Skeletal muscle tissue (tissue), 4 donors: ENCODE results near the gene XAGE3. TPM values are rescaled to one million over a fixed set of nuclear protein-coding genes. Genes with fewer than 3 reads are reported as not detected.
"Not testable (repeated sequence)": the region's sequence is repeated elsewhere in the genome, so short reads cannot be mapped to it uniquely, and the experiment has no call there.

Experiments used
- H3K27ac ChIP-seq: one replicate; pipeline ENCODE4 v1.7.0; 2013; ENCODE audit warnings: mild to moderate bottlenecking, low read depth, low read length, inconsistent platforms
- H3K27me3 ChIP-seq, 3 donors: one replicate each; pipeline ENCODE4 v1.7.0; 2013; ENCODE audit warnings: low read length in 3 of 3; ENCODE audit not compliant: control insufficient read depth in 3 of 3, insufficient read depth in 3 of 3
- H3K36me3 ChIP-seq, 3 donors: one replicate each; pipeline ENCODE4 v1.7.0; 2013; ENCODE audit warnings: low read length in 3 of 3; ENCODE audit not compliant: control insufficient read depth in 3 of 3, insufficient read depth in 3 of 3
- H3K4me1 ChIP-seq, 3 donors: one replicate each; pipeline ENCODE4 v1.7.0; 2013; ENCODE audit warnings: low read length in 3 of 3, mild to moderate bottlenecking in 3 of 3; ENCODE audit not compliant: control insufficient read depth in 3 of 3, insufficient read depth in 3 of 3
- H3K4me3 ChIP-seq, 3 donors: one replicate each; pipeline ENCODE4 v1.7.0; 2013; ENCODE audit warnings: low read length in 3 of 3
- H3K9ac ChIP-seq, 3 donors: one replicate each; pipeline ENCODE4 v1.7.0; 2013; ENCODE audit warnings: low read length in 3 of 3, mild to moderate bottlenecking in 3 of 3, moderate library complexity in 2 of 3, low read depth in 1 of 3
- H3K9me3 ChIP-seq, 3 donors: one replicate each; pipeline ENCODE4 v1.7.0; 2013; ENCODE audit warnings: low read length in 3 of 3; ENCODE audit not compliant: control insufficient read depth in 3 of 3
- total RNA-seq: library from RNA; depleted of rRNA; stranded (reverse); fragments of >200 nt; gene quantifications from one replicate; pipeline ENCODE4 v1.2.3, GENCODE V29; 2014
- donor health status: Osteomylitis.

The XAGE3 gene
- total RNA-seq, 1 donor from 2014 or later = not detected

GRCh38 chrX:52888090-52888489 lies 20.2 kb upstream of the XAGE3 start:
- H3K27me3 ChIP-seq, H3K9me3 ChIP-seq, H3K27ac ChIP-seq, H3K4me1 ChIP-seq, H3K9ac ChIP-seq, H3K4me3 ChIP-seq, H3K36me3 ChIP-seq: not testable (repeated sequence)

GRCh38 chrX:52887459-52887858 lies 19.6 kb upstream of the XAGE3 start:
- H3K27ac ChIP-seq, H3K27me3 ChIP-seq, H3K36me3 ChIP-seq, H3K4me1 ChIP-seq, H3K9me3 ChIP-seq, H3K4me3 ChIP-seq, H3K9ac ChIP-seq: not testable (repeated sequence)

GRCh38 chrX:52876386-52876785 lies 8.5 kb upstream of the XAGE3 start:
- H3K27ac ChIP-seq, H3K4me1 ChIP-seq, H3K4me3 ChIP-seq, H3K36me3 ChIP-seq, H3K9ac ChIP-seq, H3K9me3 ChIP-seq: not testable (repeated sequence)
- peaks cover 0 to 14% (median 0%) of the 10 kb centered on the region in 3 donors for H3K27me3 ChIP-seq

GRCh38 chrX:52875436-52875835 lies 7.6 kb upstream of the XAGE3 start:
- peaks cover 0 to 14% (median 0%) of the 10 kb centered on the region in 3 donors for H3K27me3 ChIP-seq
- not testable (repeated sequence) for H3K36me3 ChIP-seq, H3K27ac ChIP-seq, H3K9ac ChIP-seq, H3K9me3 ChIP-seq, H3K4me1 ChIP-seq, H3K4me3 ChIP-seq

- Histone ChIP-seq H3K27ac (no peak overlapping the region), H3K36me3 (no peaks in the 10 kb centered on the region), H3K4me1 (no peaks in the 10 kb centered on the region), H3K27me3 (peaks cover 0 to 16% (median 0%) of the 10 kb centered on the region in 3 donors), H3K9ac (no peak overlapping the region), H3K9me3 (no peaks in the 10 kb centered on the region), H3K4me3 (no peak overlapping the region)
These were observed 6.8 kb upstream of the XAGE3 start for GRCh38 chrX:52874661-52875060.

GRCh38 chrX:52873825-52874224 lies 5.9 kb upstream of the XAGE3 start:
- not testable (repeated sequence) for H3K9ac ChIP-seq, H3K4me1 ChIP-seq, H3K27ac ChIP-seq, H3K36me3 ChIP-seq, H3K4me3 ChIP-seq, H3K9me3 ChIP-seq
- peaks cover 0 to 16% (median 0%) of the 10 kb centered on the region in 3 donors for H3K27me3 ChIP-seq

- Histone ChIP-seq H3K27ac (no peak overlapping the region), H3K4me3 (no peak overlapping the region), H3K4me1 (no peaks in the 10 kb centered on the region), H3K27me3 (peaks cover 0 to 16% (median 0%) of the 10 kb centered on the region in 3 donors), H3K9me3 (no peaks in the 10 kb centered on the region), H3K9ac (no peak overlapping the region), H3K36me3 (no peaks in the 10 kb centered on the region)
These were observed 2.2 kb upstream of the XAGE3 start for GRCh38 chrX:52870046-52870445.

- peaks cover 0 to 12% (median 0%) of the 10 kb centered on the region in 3 donors for H3K27me3 ChIP-seq
- H3K4me1 ChIP-seq = no peaks in the 10 kb centered on the region
- H3K36me3 ChIP-seq = no peaks in the 10 kb centered on the region
- no peaks in the 10 kb centered on the region for H3K9me3 ChIP-seq
- no peak overlapping the region for H3K27ac ChIP-seq
- no peak overlapping the region for H3K9ac ChIP-seq
- H3K4me3 ChIP-seq = no peak overlapping the region
These were observed 2.4 kb downstream of the XAGE3 start for GRCh38 chrX:52865343-52865998.

- not testable (repeated sequence) for H3K4me3 ChIP-seq, H3K36me3 ChIP-seq, H3K9ac ChIP-seq, H3K27ac ChIP-seq, H3K9me3 ChIP-seq, H3K4me1 ChIP-seq
- H3K27me3 ChIP-seq = peaks cover 0 to 19% (median 0%) of the 10 kb centered on the region in 3 donors
These were observed 10.8 kb downstream of the XAGE3 start for GRCh38 chrX:52856991-52857525.

GRCh38 chrX:52852110-52852860 lies 15.6 kb downstream of the XAGE3 start:
- peaks cover 0 to 23% (median 3%) of the 10 kb centered on the region in 3 donors for H3K27me3 ChIP-seq
- no peak overlapping the region for H3K27ac ChIP-seq
- no peaks in the 10 kb centered on the region for H3K4me1 ChIP-seq
- no peaks in the 10 kb centered on the region for H3K36me3 ChIP-seq
- no peaks in the 10 kb centered on the region for H3K9me3 ChIP-seq
- H3K9ac ChIP-seq = no peak overlapping the region
- H3K4me3 ChIP-seq = no peak overlapping the region
